ENCODE results near the gene DLGAP4.

DNA sequence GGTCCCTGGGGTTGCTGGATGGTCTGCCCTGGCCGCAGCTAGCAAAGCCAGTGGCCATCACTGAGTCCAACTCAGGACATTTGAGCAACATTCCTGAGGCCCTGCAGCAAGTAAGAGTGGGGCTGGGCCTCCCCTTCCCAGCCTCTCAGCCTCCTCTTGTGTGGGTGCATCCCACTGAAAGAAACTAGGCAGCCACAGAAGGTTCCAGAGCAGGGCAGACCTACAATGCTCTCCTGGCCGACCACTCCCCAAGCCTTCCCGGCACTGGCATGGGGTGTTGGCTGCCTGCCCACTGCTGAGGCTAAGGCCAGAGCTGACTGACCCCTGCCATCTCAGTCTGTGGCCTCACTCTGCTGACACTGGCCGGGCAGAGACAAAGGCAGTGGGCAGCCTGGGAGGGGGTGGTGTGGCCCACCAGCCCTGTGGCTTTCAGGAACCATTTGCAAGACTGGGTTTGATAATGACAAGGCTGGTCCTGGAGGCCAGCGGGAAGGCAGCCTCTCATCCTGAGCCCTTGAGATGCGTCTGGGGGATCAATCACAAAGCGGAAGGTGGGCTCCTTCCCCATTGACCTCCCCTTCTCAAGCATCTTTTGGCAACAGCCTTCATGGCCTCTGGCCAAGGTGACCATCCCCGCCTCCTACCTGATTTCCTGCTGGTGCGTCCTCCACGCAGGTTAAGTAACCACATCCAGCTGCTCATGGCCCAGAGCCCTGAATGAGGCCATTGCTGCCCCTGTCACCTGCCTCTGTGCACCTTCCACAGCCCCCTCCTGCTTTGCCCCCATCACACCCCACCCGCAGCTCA, 9.6 kb downstream of the DLGAP4 start:
- no peak for TF ChIP-seq EZH2 (IDR thresholded peaks at IDR 0.05; ENCODE audit: low read length)
- TF ChIP-seq, protein P1, sequence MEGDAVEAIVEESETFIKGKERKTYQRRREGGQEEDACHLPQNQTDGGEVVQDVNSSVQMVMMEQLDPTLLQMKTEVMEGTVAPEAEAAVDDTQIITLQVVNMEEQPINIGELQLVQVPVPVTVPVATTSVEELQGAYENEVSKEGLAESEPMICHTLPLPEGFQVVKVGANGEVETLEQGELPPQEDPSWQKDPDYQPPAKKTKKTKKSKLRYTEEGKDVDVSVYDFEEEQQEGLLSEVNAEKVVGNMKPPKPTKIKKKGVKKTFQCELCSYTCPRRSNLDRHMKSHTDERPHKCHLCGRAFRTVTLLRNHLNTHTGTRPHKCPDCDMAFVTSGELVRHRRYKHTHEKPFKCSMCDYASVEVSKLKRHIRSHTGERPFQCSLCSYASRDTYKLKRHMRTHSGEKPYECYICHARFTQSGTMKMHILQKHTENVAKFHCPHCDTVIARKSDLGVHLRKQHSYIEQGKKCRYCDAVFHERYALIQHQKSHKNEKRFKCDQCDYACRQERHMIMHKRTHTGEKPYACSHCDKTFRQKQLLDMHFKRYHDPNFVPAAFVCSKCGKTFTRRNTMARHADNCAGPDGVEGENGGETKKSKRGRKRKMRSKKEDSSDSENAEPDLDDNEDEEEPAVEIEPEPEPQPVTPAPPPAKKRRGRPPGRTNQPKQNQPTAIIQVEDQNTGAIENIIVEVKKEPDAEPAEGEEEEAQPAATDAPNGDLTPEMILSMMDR (optimal IDR thresholded peaks at IDR 0.05 in 1 of 3, IDR thresholded peaks at IDR 0.05 in 1 of 3, conservative IDR thresholded peaks at IDR 0.05 in 1 of 3; ENCODE audit: extremely low read depth in 1 of 3, insufficient read depth in 2 of 3, low read length in 3 of 3): no peak
